Measurements from ENCODE around the gene CTNNBL1.
"Not testable (repeated sequence)": the region's sequence is repeated elsewhere in the genome, so short reads cannot be mapped to it uniquely, and the experiment has no call there.

Gene CTNNBL1

GRCh38 chr20:37706298-37706697 is 12.5 kb downstream of the CTNNBL1 start:
- DNase-seq (ENCODE audit: low spot score) = no peak

GRCh38 chr20:37711001-37711400 is 17.2 kb downstream of the CTNNBL1 start:
- DNase-seq (ENCODE audit: low spot score) = no peak

- no peak for DNase-seq (ENCODE audit: low spot score)
Measured at GRCh38 chr20:37711994-37712964, 18.4 kb downstream of the CTNNBL1 start.

GRCh38 chr20:37713396-37713795 is 19.6 kb downstream of the CTNNBL1 start:
- no peak for DNase-seq (ENCODE audit: low spot score)

GRCh38 chr20:37714978-37715672 is 21.3 kb downstream of the CTNNBL1 start:
- DNase-seq (ENCODE audit: low spot score) = no peak

GRCh38 chr20:37721751-37722150 is 27.9 kb downstream of the CTNNBL1 start:
- no peak for DNase-seq (ENCODE audit: low spot score)

- DNase-seq (ENCODE audit: low spot score) = not testable (repeated sequence)
Measured at GRCh38 chr20:37722312-37722711, 28.5 kb downstream of the CTNNBL1 start.

- no peak for DNase-seq (ENCODE audit: low spot score)
Measured at GRCh38 chr20:37723668-37724067, 29.8 kb downstream of the CTNNBL1 start.

- DNase-seq (ENCODE audit: low spot score) = no peak
Measured at GRCh38 chr20:37725165-37725564, 31.3 kb downstream of the CTNNBL1 start.

GRCh38 chr20:37725855-37726254 is 32.0 kb downstream of the CTNNBL1 start:
- no peak for DNase-seq (ENCODE audit: low spot score)

GRCh38 chr20:37726321-37726720 is 32.5 kb downstream of the CTNNBL1 start:
- DNase-seq (ENCODE audit: low spot score) = no peak

- no peak for DNase-seq (ENCODE audit: low spot score)
Measured at GRCh38 chr20:37726971-37727956, 33.4 kb downstream of the CTNNBL1 start.

GRCh38 chr20:37727957-37728634 is 34.3 kb downstream of the CTNNBL1 start:
- DNase-seq (ENCODE audit: low spot score) = no peak

- no peak for DNase-seq (ENCODE audit: low spot score)
Measured at GRCh38 chr20:37728635-37728983, 34.8 kb downstream of the CTNNBL1 start.

GRCh38 chr20:37729452-37729851 is 35.6 kb downstream of the CTNNBL1 start:
- DNase-seq (ENCODE audit: low spot score) = no peak

GRCh38 chr20:37729909-37730308 is 36.1 kb downstream of the CTNNBL1 start:
- DNase-seq (ENCODE audit: low spot score) = no peak

- DNase-seq (ENCODE audit: low spot score) = no peak
Measured at GRCh38 chr20:37733416-37733815, 39.6 kb downstream of the CTNNBL1 start.

- DNase-seq (ENCODE audit: low spot score) = no peak
Measured at GRCh38 chr20:37734228-37734985, 40.6 kb downstream of the CTNNBL1 start.

GRCh38 chr20:37735541-37735940 is 41.7 kb downstream of the CTNNBL1 start:
- DNase-seq (ENCODE audit: low spot score) = no peak

- DNase-seq (ENCODE audit: low spot score) = no peak
Measured at GRCh38 chr20:37736132-37736531, 42.3 kb downstream of the CTNNBL1 start.
